Kidney epithelial cell (primary cell): ENCODE results near the gene NMUR2. TPM values are rescaled to one million over a fixed set of nuclear protein-coding genes. Genes with fewer than 3 reads are reported as not detected.

Source experiments
- DNase-seq: peaks from one replicate; pipeline ENCODE4 v3.0.0-alpha.2; 2010; ENCODE audit warnings: low read depth
- H3K27me3 ChIP-seq: 2 replicates; pipeline ENCODE4 v1.6.0; 2011; ENCODE audit warnings: low read length; ENCODE audit not compliant: control insufficient read depth, insufficient read depth
- H3K36me3 ChIP-seq: 2 replicates; pipeline ENCODE4 v1.5.1; 2011; ENCODE audit warnings: low read length; ENCODE audit not compliant: control insufficient read depth, insufficient read depth
- H3K4me3 ChIP-seq: 2 replicates; pipeline ENCODE4 v1.5.1; 2011; ENCODE audit warnings: low read depth, mild to moderate bottlenecking, control low read depth, low read length
- CTCF ChIP-seq: IDR thresholded peaks from 2 replicates; pipeline ENCODE4 v1.5.1; 2011; ENCODE audit warnings: mild to moderate bottlenecking, moderate library complexity, low read length, control low read depth, inconsistent platforms; ENCODE audit not compliant: insufficient read depth, poor library complexity, severe bottlenecking
- total RNA-seq: library from RNA; depleted of rRNA; stranded (reverse); fragments of >200 nt; gene quantifications from 2 replicates; pipeline ENCODE4 v1.2.3, GENCODE V29; 2015

The NMUR2 gene
- total RNA-seq, 1 donor from 2014 or later: not detected

- H3K36me3 ChIP-seq: no peaks in the 10 kb centered on the region
- DNase-seq: no peak
- H3K27me3 ChIP-seq: no peaks in the 10 kb centered on the region
- no peak overlapping the region for H3K4me3 ChIP-seq
- TF ChIP-seq CTCF: no peak
Measured at GRCh38 chr5:152380415-152381123, 24.5 kb downstream of the NMUR2 start.

GRCh38 chr5:152379331-152379730, 25.7 kb downstream of the NMUR2 start:
- H3K4me3 ChIP-seq: no peak overlapping the region
- no peaks in the 10 kb centered on the region for H3K36me3 ChIP-seq
- H3K27me3 ChIP-seq: no peaks in the 10 kb centered on the region
- no peak for DNase-seq
- no peak for TF ChIP-seq CTCF

- Histone ChIP-seq H3K4me3 (no peak overlapping the region), H3K36me3 (no peaks in the 10 kb centered on the region), H3K27me3 (no peaks in the 10 kb centered on the region)
- DNase-seq: no peak
- no peak for TF ChIP-seq CTCF
Measured at GRCh38 chr5:152378730-152379129, 26.3 kb downstream of the NMUR2 start.

- Histone ChIP-seq H3K27me3 (no peaks in the 10 kb centered on the region), H3K4me3 (no peak overlapping the region), H3K36me3 (no peaks in the 10 kb centered on the region)
- no peak for DNase-seq
- TF ChIP-seq CTCF: no peak
Measured at GRCh38 chr5:152376886-152377285, 28.2 kb downstream of the NMUR2 start.

- Histone ChIP-seq H3K27me3 (no peaks in the 10 kb centered on the region), H3K36me3 (no peaks in the 10 kb centered on the region), H3K4me3 (no peak overlapping the region)
- no peak for DNase-seq
- TF ChIP-seq CTCF: no peak
Measured at GRCh38 chr5:152374711-152375275, 30.3 kb downstream of the NMUR2 start.

GRCh38 chr5:152372875-152373274, 32.2 kb downstream of the NMUR2 start:
- Histone ChIP-seq H3K4me3 (no peak overlapping the region), H3K27me3 (no peaks in the 10 kb centered on the region), H3K36me3 (no peaks in the 10 kb centered on the region)
- no peak for DNase-seq
- no peak for TF ChIP-seq CTCF
